H1 (cell line): ENCODE data around the gene CCDC117. TPM values are rescaled to one million over a fixed set of nuclear protein-coding genes. Genes with fewer than 3 reads are reported as not detected.

Source experiments
- CTCF ChIA-PET: fragments of 300-600 bp; sonication (Branson Sonifier 250); formaldehyde crosslinking; loops from one replicate; lab custom pipeline; 2021; ENCODE audit not compliant: partially characterized antibody; lab: Charles Lee
- POLR2A ChIA-PET: fragments of 300-600 bp; sonication (Branson Sonifier 250); formaldehyde crosslinking; loops from one replicate; lab custom pipeline; 2021; ENCODE audit warnings: inconsistent platforms; ENCODE audit not compliant: partially characterized antibody; lab: Charles Lee
- DNase-seq, 2 experiments: peaks; one replicate each; pipeline versions ENCODE4 v3.0.0 to v3.0.0-alpha.2; 2010 to 2022; ENCODE audit warnings: low spot score in 2 of 2, low read depth in 1 of 2, mixed read lengths in 1 of 2
- FAIRE-seq: peaks from 2 replicates; lab custom pipeline; 2011; peaks lifted over from hg19 to GRCh38; lab: Jason Lieb, UNC
- H2AFZ ChIP-seq: 2 replicates; pipeline ENCODE4 v1.8.1; 2012; ENCODE audit warnings: low read length, inconsistent platforms
- H2AK5ac ChIP-seq: 2 replicates; pipeline ENCODE4 v1.6.1; 2013; ENCODE audit warnings: low read depth, low read length
- H2BK120ac ChIP-seq: replicated peaks from 2 replicates; pipeline ENCODE3; 2013; ENCODE audit warnings: low read depth, low read length, inconsistent platforms
- H2BK12ac ChIP-seq: 2 replicates; pipeline ENCODE4 v1.6.1; 2013; ENCODE audit warnings: low read depth, low read length
- H2BK15ac ChIP-seq: 2 replicates; pipeline ENCODE4 v1.6.1; 2013; ENCODE audit warnings: low read length
- H2BK20ac ChIP-seq: 2 replicates; pipeline ENCODE4 v1.6.1; 2013; ENCODE audit warnings: low read length
- H2BK5ac ChIP-seq: 2 replicates; pipeline ENCODE4 v1.6.1; 2013; ENCODE audit warnings: low read depth, low read length
- H3K14ac ChIP-seq: 2 replicates; pipeline ENCODE4 v1.6.1; 2013; ENCODE audit warnings: inconsistent platforms; ENCODE audit not compliant: insufficient read length
- H3K18ac ChIP-seq: 2 replicates; pipeline ENCODE4 v1.6.1; 2013; ENCODE audit warnings: low read length; ENCODE audit errors: extremely low read depth
- H3K23ac ChIP-seq: 2 replicates; pipeline ENCODE4 v1.6.1; 2013; ENCODE audit warnings: inconsistent platforms; ENCODE audit not compliant: insufficient read length
- H3K23me2 ChIP-seq: 2 replicates; pipeline ENCODE4 v1.6.1; 2013; ENCODE audit warnings: low read depth, low read length
- H3K27ac ChIP-seq: 2 replicates; pipeline ENCODE4 v1.6.1; 2011; ENCODE audit warnings: low read depth, low read length, inconsistent platforms
- H3K27me3 ChIP-seq, 4 experiments: replicated peaks in 1 of 4; 1 replicate in 1 of 4; 2 replicates in 3 of 4; pipeline versions ENCODE4 v1.6.1 to v1.8.1; 2011 to 2013; ENCODE audit warnings: low read length in 3 of 4, mild to moderate bottlenecking in 3 of 4, inconsistent platforms in 2 of 4, mixed read lengths in 2 of 4, moderate library complexity in 1 of 4; ENCODE audit not compliant: control insufficient read depth in 3 of 4, insufficient read depth in 3 of 4; ENCODE audit errors: extremely low read depth in 1 of 4
- H3K36me3 ChIP-seq, 4 experiments: 2 replicates each; pipeline versions ENCODE4 v1.6.1 to v1.8.1; 2011 to 2013; ENCODE audit warnings: mild to moderate bottlenecking in 4 of 4, low read length in 3 of 4, moderate library complexity in 2 of 4, control low read depth in 1 of 4, inconsistent platforms in 1 of 4; ENCODE audit not compliant: insufficient read depth in 4 of 4, control insufficient read depth in 2 of 4
- H3K4ac ChIP-seq: replicated peaks from 2 replicates; pipeline ENCODE3; 2013; ENCODE audit warnings: low read length, low read depth, mixed read lengths, inconsistent platforms; ENCODE audit not compliant: insufficient read length
- H3K4me1 ChIP-seq, 4 experiments: replicated peaks in 1 of 4; 1 replicate in 1 of 4; 2 replicates in 3 of 4; pipeline versions ENCODE4 v1.6.1 to v1.8.1; 2011 to 2013; ENCODE audit warnings: low read length in 3 of 4, inconsistent platforms in 2 of 4, mixed read lengths in 1 of 4; ENCODE audit not compliant: insufficient read depth in 4 of 4, control insufficient read depth in 3 of 4
- H3K4me2 ChIP-seq, 2 experiments: 2 replicates each; pipeline versions ENCODE4 v1.6.1 to v1.8.1; 2011 to 2013; ENCODE audit warnings: low read depth in 2 of 2, low read length in 2 of 2, control low read depth in 1 of 2, inconsistent platforms in 1 of 2, mild to moderate bottlenecking in 1 of 2; ENCODE audit not compliant: insufficient read depth in 1 of 2
- H3K4me3 ChIP-seq, 4 experiments: fragments of 200-600, 300-600 bp in 1 of 4; sonication (generic), shearing (Covaris generic), sonication (Bioruptor Twin) in 1 of 4; 2 replicates each; pipeline versions ENCODE4 v1.5.1 to v1.8.1; 2011 to 2016; ENCODE audit warnings: low read length in 4 of 4, low read depth in 3 of 4, control low read depth in 2 of 4, inconsistent platforms in 2 of 4, mild to moderate bottlenecking in 2 of 4, mixed read lengths in 1 of 4, moderate library complexity in 1 of 4; ENCODE audit not compliant: insufficient read depth in 2 of 4; ENCODE audit errors: extremely low read depth in 1 of 4
- H3K56ac ChIP-seq: replicated peaks from 2 replicates; pipeline ENCODE3; 2013; ENCODE audit warnings: low read depth, mild to moderate bottlenecking, mixed read lengths, low read length, inconsistent platforms; ENCODE audit not compliant: insufficient read length
- H3K79me1 ChIP-seq: 2 replicates; pipeline ENCODE4 v1.6.1; 2013; ENCODE audit warnings: low read depth, low read length, control low read depth
- H3K79me2 ChIP-seq, 2 experiments: 2 replicates each; pipeline versions ENCODE4 v1.6.1 to v1.8.1; 2012 to 2013; ENCODE audit warnings: low read length in 2 of 2, mild to moderate bottlenecking in 2 of 2, inconsistent platforms in 1 of 2; ENCODE audit not compliant: insufficient read depth in 2 of 2, control insufficient read depth in 1 of 2
- H3K9ac ChIP-seq, 4 experiments: replicated peaks in 1 of 4; 1 replicate in 1 of 4; 2 replicates in 3 of 4; pipeline versions ENCODE4 v1.6.1 to v1.8.1; 2011 to 2013; ENCODE audit warnings: low read depth in 3 of 4, low read length in 3 of 4, control low read depth in 2 of 4, mild to moderate bottlenecking in 2 of 4, moderate library complexity in 2 of 4, inconsistent platforms in 1 of 4; ENCODE audit errors: extremely low read depth in 1 of 4
- H3K9me3 ChIP-seq, 2 experiments: 2 replicates each; pipeline versions ENCODE4 v1.6.1 to v1.8.1; 2012 to 2013; ENCODE audit warnings: mild to moderate bottlenecking in 2 of 2, moderate library complexity in 2 of 2, control low read depth in 1 of 2, inconsistent platforms in 1 of 2, low read depth in 1 of 2, low read length in 1 of 2, mixed read lengths in 1 of 2; ENCODE audit not compliant: insufficient read depth in 2 of 2
- H4K20me1 ChIP-seq, 2 experiments: replicated peaks in 1 of 2; 2 replicates each; pipeline versions ENCODE3 to v1.8.1; 2011 to 2013; ENCODE audit warnings: inconsistent platforms in 2 of 2, low read length in 2 of 2, mild to moderate bottlenecking in 1 of 2; ENCODE audit not compliant: insufficient read depth in 2 of 2, control insufficient read depth in 1 of 2
- H4K5ac ChIP-seq: 2 replicates; pipeline ENCODE4 v1.6.1; 2013; ENCODE audit warnings: low read length, low read depth, mixed read lengths, inconsistent platforms; ENCODE audit not compliant: insufficient read length
- H4K8ac ChIP-seq: 2 replicates; pipeline ENCODE4 v1.8.0; 2013; ENCODE audit warnings: mild to moderate bottlenecking, moderate library complexity, low read length, inconsistent platforms; ENCODE audit not compliant: insufficient read depth; ENCODE audit errors: extremely low read depth
- H4K91ac ChIP-seq: replicated peaks from 2 replicates; pipeline ENCODE3; 2013; ENCODE audit warnings: low read length, mixed read lengths, inconsistent platforms; ENCODE audit not compliant: insufficient read length
- ATF3 ChIP-seq: IDR thresholded peaks from 2 replicates; pipeline ENCODE4 v1.6.1; 2011; ENCODE audit warnings: low read depth, mild to moderate bottlenecking, low read length; ENCODE audit not compliant: insufficient read depth
- FOSL1 ChIP-seq: IDR thresholded peaks from 2 replicates; pipeline ENCODE4 v1.6.1; 2011; ENCODE audit warnings: mild to moderate bottlenecking, low read depth, low read length, moderate library complexity; ENCODE audit not compliant: insufficient read depth
- HDAC2 ChIP-seq, 2 experiments: fragments of 300-600 bp in 1 of 2; sonication (generic) in 1 of 2; IDR thresholded peaks; 2 replicates each; pipeline ENCODE4 v1.6.1; 2011 to 2012; ENCODE audit warnings: low read depth in 2 of 2, low read length in 2 of 2, mild to moderate bottlenecking in 2 of 2, moderate library complexity in 2 of 2, borderline replicate concordance in 1 of 2, inconsistent platforms in 1 of 2
- HDAC6 ChIP-seq: IDR thresholded peaks from one replicate; pipeline ENCODE4 v1.7.1; 2012; ENCODE audit warnings: low read depth, mild to moderate bottlenecking, inconsistent platforms, low read length, moderate library complexity
- KDM5A ChIP-seq: fragments of 200-600 bp; IDR thresholded peaks from 2 replicates; pipeline ENCODE4 v1.7.1; 2012; ENCODE audit warnings: mild to moderate bottlenecking, low read length, inconsistent platforms, mixed read lengths
- MAX ChIP-seq: IDR thresholded peaks from 2 replicates; pipeline ENCODE4 v1.6.1; 2012; ENCODE audit warnings: inconsistent platforms
- SIX5 ChIP-seq: IDR thresholded peaks from 2 replicates; pipeline ENCODE4 v1.6.1; 2011; ENCODE audit warnings: mild to moderate bottlenecking, low read depth, low read length
- SP4 ChIP-seq: IDR thresholded peaks from 2 replicates; pipeline ENCODE4 v1.6.1; 2012; ENCODE audit warnings: low read length, inconsistent platforms
- TBP ChIP-seq: IDR thresholded peaks from 2 replicates; pipeline ENCODE4 v1.6.1; 2011; ENCODE audit warnings: low read depth, low read length, improper control_type of control experiment
- TEAD4 ChIP-seq: IDR thresholded peaks from 2 replicates; pipeline ENCODE4 v1.6.1; 2012; ENCODE audit warnings: low read depth, low read length, inconsistent platforms, mixed read lengths
- ZNF274 ChIP-seq: IDR thresholded peaks from 2 replicates; pipeline ENCODE4 v1.7.0; 2012; ENCODE audit warnings: low read length, borderline replicate concordance; ENCODE audit errors: extremely low read depth
- WGBS, 2 experiments: shearing (Covaris generic) in 1 of 2; methylation state at CpG; one replicate each; pipeline versions ENCODE4 v1.1.6 to v1.1.7; 2013 to 2015; ENCODE audit warnings: low lambda C conversion rate in 2 of 2, mixed read lengths in 2 of 2, inconsistent platforms in 1 of 2, low coverage in 1 of 2, missing lambda C conversion rate in 1 of 2; ENCODE audit not compliant: insufficient replicate concordance in 2 of 2, insufficient coverage in 1 of 2, insufficient read length in 1 of 2; ENCODE audit errors: extremely low coverage in 1 of 2, missing lambda C conversion rate in 1 of 2; 5-methylcytosine and 5-hydroxymethylcytosine counted together
- polyA plus RNA-seq, 7 experiments: library from polyadenylated mRNA; depleted of rRNA in 3 of 7; stranded (reverse) in 5 of 7; unstranded in 2 of 7; fragments of >200 nt in 5 of 7; fragments of 200-250 nt in 2 of 7; gene quantifications; 1 replicate in 5 of 7; 2 replicates in 1 of 7; 4 replicates in 1 of 7; pipeline versions ENCODE4 v1.2.1 to v1.2.3, GENCODE V29; 2011 to 2013; ENCODE audit warnings: missing spikeins in 2 of 7, mixed read lengths in 2 of 7
- total RNA-seq: library from RNA; stranded (reverse); fragmentation: NEBNext Ultra II Directional; extraction: Animal tissue kit (Norgen Biotek cat#: 25700); gene quantifications from 2 replicates; pipeline ENCODE4 v1.2.1, GENCODE V29; 2021

Gene CCDC117
- total and polyA plus RNA-seq, 2 of the 8 experiments (the other 6 are each of a cell fraction or from before 2014, with no cell fraction given), result 9.1 to 43.1 TPM

GRCh38 chr22:28792491-28793383 is 20.2 kb downstream of the CCDC117 start:
- Histone ChIP-seq H2BK20ac (no peak overlapping the region), H3K23ac (no peak overlapping the region), H3K79me2 (peaks cover 0 to 10% of the 10 kb centered on the region in 2 experiments; a peak in 2 of 4 replicates), H4K5ac (no peak overlapping the region), H3K36me3 (peaks cover 22 to 49% (median 39%) of the 10 kb centered on the region in 4 experiments), H3K4me3 (no peak overlapping the region), H2AK5ac (no peak overlapping the region), H3K9ac (no peak overlapping the region), H4K20me1 (peaks cover 2 to 10% of the 10 kb centered on the region in 2 experiments), H2BK12ac (no peak overlapping the region), H2BK5ac (no peak overlapping the region), H3K14ac (no peak overlapping the region), H3K18ac (no peak overlapping the region), H3K9me3 (no peaks in the 10 kb centered on the region), H3K79me1 (no peaks in the 10 kb centered on the region; the same call in 1 of the 2 replicates), H3K4me1 (no peaks in the 10 kb centered on the region), H4K8ac (no peak overlapping the region), H2AFZ (no peak overlapping the region), H3K4me2 (no peak overlapping the region), H2BK15ac (no peak overlapping the region), H3K4ac (no peak overlapping the region), H3K27me3 (no peaks in the 10 kb centered on the region), H3K27ac (no peak overlapping the region; the same call in 1 of the 2 replicates), H3K56ac (no peak overlapping the region), H2BK120ac (no peak overlapping the region), H4K91ac (no peak overlapping the region), H3K23me2 (no peaks in the 10 kb centered on the region)
- ChIA-PET CTCF (interaction anchor here (1.3 kb wide), 1 partner anchor 192 kb away, joined by 4 read pairs; no protein-coding TSS in a partner anchor), POLR2A (interaction anchor here (1.0 to 2.0 kb wide), 4 partner anchors 10 to 163 kb away, joined by 3 to 7 read pairs (median 6); no protein-coding TSS in a partner anchor)
- DNase-seq, result no peak
- FAIRE-seq, result no peak
- 91% methylated on average over 15 of the region's 15 CpGs; no CpG with 5 or more reads in 1 of the 2 experiments for WGBS, 2 experiments
- no peak for TF ChIP-seq TBP
- TF ChIP-seq KDM5A, result no peak
- no peak for TF ChIP-seq SP4
- TF ChIP-seq MAX, result no peak
- no peak for TF ChIP-seq FOSL1
- TF ChIP-seq HDAC2 (IDR thresholded peaks at IDR 0.05; ENCODE audit: borderline replicate concordance in 1 of 2, low read depth in 2 of 2, low read length in 2 of 2), result no peak
- no peak for TF ChIP-seq HDAC6
- no peak for TF ChIP-seq ATF3
- TF ChIP-seq ZNF274, result no peak
- no peak for TF ChIP-seq SIX5
- no peak for TF ChIP-seq TEAD4
